Measurements from ENCODE around the gene IVNS1ABP.

IVNS1ABP gene

DNA sequence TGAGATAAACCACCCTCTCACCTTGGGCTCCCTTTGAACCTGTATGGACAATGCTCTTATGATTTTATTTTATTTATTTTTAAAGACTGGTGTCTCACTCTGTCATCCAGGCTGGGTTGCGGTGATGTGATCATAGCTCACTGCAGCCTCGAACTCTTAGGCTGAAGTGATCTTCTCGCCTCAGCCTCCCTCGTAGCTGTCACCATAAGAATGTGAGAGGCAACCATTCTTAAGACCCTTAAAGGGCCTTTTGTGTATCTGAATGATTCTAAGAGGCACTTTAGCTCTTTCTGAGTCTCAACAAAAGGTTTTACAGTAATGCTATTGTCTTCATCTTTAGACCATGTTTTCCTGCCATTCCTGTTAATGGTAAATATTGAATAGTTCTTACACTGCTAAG is 67.0 kb downstream of the IVNS1ABP start:
- DNase-seq = no peak

DNA sequence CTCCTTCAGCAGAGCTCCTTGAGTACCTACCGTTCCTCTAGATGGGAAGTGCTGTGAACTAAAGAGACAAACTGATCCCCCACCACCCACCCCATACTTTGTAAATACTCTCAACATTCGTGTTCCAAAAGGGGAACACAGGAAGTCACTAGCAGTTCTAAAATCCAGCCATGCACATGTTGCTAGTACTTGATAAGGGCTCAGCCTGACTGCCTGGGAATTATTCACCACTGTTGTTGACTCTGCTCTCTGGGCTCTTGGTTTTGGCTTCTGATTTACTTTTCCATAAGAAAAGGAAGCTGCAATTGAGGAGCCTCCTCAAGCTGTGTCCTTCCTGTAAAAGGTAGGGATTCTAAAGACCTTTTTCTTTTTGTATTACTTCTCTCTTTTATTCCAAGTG is 67.5 kb downstream of the IVNS1ABP start:
- DNase-seq = no peak

Measured in stimulated activated CD4-positive, alpha-beta T cell treated with anti-CD3 and anti-CD28 coated beads, Interleukin-4, amount 100 ng/mL, for 24 hours (primary cell).